GM23248 (cell line): ENCODE results near the gene MGMT.

Source experiments
- EZH2 ChIP-seq: fragments of 200-600 bp; sonication (generic); IDR thresholded peaks from 2 replicates; pipeline ENCODE4 v1.6.1; 2018; ENCODE audit warnings: antibody characterized with exemption, mild to moderate bottlenecking; ENCODE audit not compliant: insufficient read depth, poor library complexity, severe bottlenecking
- EZH2phosphoT487 ChIP-seq: fragments of 200-600 bp; sonication (generic); IDR thresholded peaks from 2 replicates; pipeline ENCODE4 v1.6.1; 2018; ENCODE audit warnings: antibody characterized with exemption, moderate library complexity, mild to moderate bottlenecking, low read depth; ENCODE audit not compliant: insufficient read depth

DNA sequence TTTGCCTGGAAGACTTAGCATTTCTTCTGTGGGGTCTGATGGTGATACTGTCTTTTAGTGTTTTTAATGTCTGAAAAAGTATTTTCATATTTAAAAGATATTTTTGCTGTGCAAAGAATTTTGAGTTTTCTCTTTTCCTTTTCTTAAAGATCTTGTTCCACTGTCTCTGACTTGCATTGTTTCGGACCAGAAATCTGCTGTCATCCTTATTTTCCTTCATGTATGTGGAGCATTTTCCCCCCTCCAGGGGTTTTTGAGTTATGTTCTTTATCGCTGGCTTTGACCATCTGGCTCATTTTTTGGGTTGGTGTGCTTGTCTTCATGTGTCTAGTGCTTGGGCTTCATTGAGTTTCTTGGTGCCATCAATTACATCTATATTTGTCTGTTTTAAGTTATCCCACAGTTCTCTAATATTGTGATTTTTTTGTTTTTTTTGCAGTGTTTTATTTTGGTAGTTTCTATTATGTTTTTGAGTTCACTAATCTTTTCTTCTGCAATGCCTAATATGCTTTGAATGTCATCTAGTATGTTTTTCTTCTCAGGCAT lies 119.9 kb downstream of the MGMT start:
- no peak for TF ChIP-seq EZH2
- no peak for TF ChIP-seq EZH2phosphoT487
